Gastrocnemius medialis (tissue), 4 donors: Measurements from ENCODE around the gene NOP58. TPM values are rescaled to one million over a fixed set of nuclear protein-coding genes. Genes with fewer than 3 reads are reported as not detected.

Experiments
- ATAC-seq, 2 donors: fragments of 150-250 bp; one replicate each; pipeline ENCODE4 v1.9.1; 2016
- DNase-seq, 2 donors: peaks; one replicate each; pipeline ENCODE4 v3.0.0-alpha.2; 2019
- H3K27ac ChIP-seq, 4 donors: fragments of 200-600 bp; sonication (generic); 1 replicate in 1 of 4; 2 replicates in 3 of 4; pipeline ENCODE4 v1.5.1; 2016 to 2018; ENCODE audit warnings: mild to moderate bottlenecking in 2 of 4, moderate library complexity in 1 of 4
- H3K27me3 ChIP-seq, 3 donors: fragments of 200-600 bp; sonication (generic) in 2 of 3; 1 replicate in 1 of 3; 2 replicates in 2 of 3; pipeline versions ENCODE4 v1.5.1 to v1.6.0; 2016 to 2019; ENCODE audit warnings: mild to moderate bottlenecking in 1 of 3, moderate library complexity in 1 of 3
- H3K36me3 ChIP-seq, 2 donors: fragments of 200-600 bp; sonication (generic) in 1 of 2; one replicate each; pipeline ENCODE4 v1.5.1; 2017 to 2018
- H3K4me1 ChIP-seq, 2 donors: fragments of 200-600 bp; sonication (generic) in 1 of 2; one replicate each; pipeline ENCODE4 v1.5.1; 2016 to 2017; ENCODE audit warnings: mild to moderate bottlenecking in 2 of 2
- H3K4me3 ChIP-seq, 4 donors: fragments of 200-600 bp; sonication (generic) in 3 of 4; 1 replicate in 1 of 4; 2 replicates in 3 of 4; pipeline ENCODE4 v1.5.1; 2016 to 2019; ENCODE audit warnings: mild to moderate bottlenecking in 2 of 4
- H3K9me3 ChIP-seq, 3 donors: fragments of 200-600 bp; sonication (generic) in 2 of 3; 1 replicate in 1 of 3; 2 replicates in 2 of 3; pipeline ENCODE4 v1.5.1; 2016 to 2019
- CTCF ChIP-seq, 5 experiments: fragments of 450-650 bp in 3 of 5; fragments of 200-600 bp in 2 of 5; sonication (generic) in 2 of 5; IDR thresholded peaks in 4 of 5; conservative IDR thresholded peaks in 1 of 5; 1 replicate in 4 of 5; 2 replicates in 1 of 5; pipeline ENCODE4 v1.5.1; 2016 to 2019; ENCODE audit warnings: antibody characterized with exemption in 5 of 5, mild to moderate bottlenecking in 3 of 5, moderate library complexity in 3 of 5
- POLR2A ChIP-seq, 2 donors: fragments of 450-650 bp; IDR thresholded peaks; one replicate each; pipeline ENCODE4 v1.6.1; 2017; ENCODE audit warnings: antibody characterized with exemption in 2 of 2, mild to moderate bottlenecking in 2 of 2, moderate library complexity in 2 of 2
- in situ Hi-C, 4 donors: fragments of 200-750 bp; cut with MboI; loops; one replicate each; pipeline versions ENCODE4 v1.15.0 to v1.8.0; 2017; ENCODE audit warnings: low sequenced_read_pairs in 4 of 4
- intact Hi-C: fragments of 100-400 bp; cut with DNase I; formaldehyde crosslinking; loops from one replicate; pipeline ENCODE4 v1.15.1; 2023; ENCODE audit warnings: low total_unique reads
- total RNA-seq, 4 donors: library from RNA; depleted of rRNA; stranded (reverse); fragments of >200 nt; gene quantifications; one replicate each; pipeline versions ENCODE4 v1.1.0 to v1.2.3, GENCODE V29; 2016

Gene NOP58
- total RNA-seq, 4 donors from 2014 or later = 22.5 to 69.9 (median 31.7) TPM

- in situ Hi-C loops (no loop called here), intact Hi-C loops (no loop called here)
- no peak overlapping the region for H3K4me3 ChIP-seq
- DNase-seq = no peak
- H3K27ac ChIP-seq = no peak overlapping the region
- ATAC-seq = no peak
- TF ChIP-seq POLR2A (IDR thresholded peaks at IDR 0.05) (no peak), CTCF (IDR thresholded peaks at IDR 0.05 in 4 of 5, conservative IDR thresholded peaks at IDR 0.05 in 1 of 5) (no peak)
- peaks cover 7% of the 10 kb centered on the region in 2 donors for H3K4me1 ChIP-seq
- peaks cover 11 to 93% of the 10 kb centered on the region in 2 donors for H3K36me3 ChIP-seq
- no peaks in the 10 kb centered on the region for H3K27me3 ChIP-seq
- no peaks in the 10 kb centered on the region for H3K9me3 ChIP-seq
Observed at GRCh38 chr2:202286595-202286994, 21.0 kb downstream of the NOP58 start.

DNA sequence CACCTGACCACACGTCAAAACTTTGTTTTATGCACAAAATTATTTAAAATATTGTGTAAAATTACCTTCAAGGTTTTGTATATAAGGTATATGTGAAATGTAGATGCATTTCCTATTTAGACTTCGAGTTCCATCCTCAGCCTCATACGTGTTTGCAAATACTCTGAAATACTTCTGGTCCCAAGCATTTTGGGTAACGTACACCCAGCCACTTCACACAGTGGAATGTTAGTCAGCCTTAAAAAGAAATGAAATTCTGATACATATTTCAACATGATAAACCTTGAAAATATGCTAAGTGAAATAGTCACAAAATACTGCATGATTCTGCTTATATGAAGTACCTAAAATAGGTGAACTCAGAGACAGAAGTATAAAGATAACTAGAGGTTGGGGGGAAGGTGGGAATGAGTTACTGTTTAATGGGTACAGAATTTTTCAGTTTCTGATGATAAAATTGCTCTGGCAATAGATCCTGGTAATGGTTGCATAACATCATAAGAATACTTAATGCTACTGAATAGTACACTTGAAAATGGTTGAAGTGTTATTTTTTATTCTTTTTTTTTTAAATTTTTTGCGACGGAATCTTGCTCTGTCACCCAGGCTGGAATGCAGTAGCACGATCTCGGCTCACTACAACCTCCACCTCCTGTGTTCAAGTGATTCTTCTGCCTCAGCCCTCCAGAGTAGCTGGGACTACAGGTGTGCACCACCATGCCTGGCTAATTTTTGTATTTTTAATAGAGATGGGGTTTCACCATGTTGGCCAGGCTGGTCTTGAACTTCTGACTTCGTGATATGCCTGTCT lies 24.0 kb downstream of the NOP58 start:
- ATAC-seq = no peak
- Histone ChIP-seq H3K4me1 (no peaks in the 10 kb centered on the region), H3K9me3 (no peaks in the 10 kb centered on the region), H3K27me3 (no peaks in the 10 kb centered on the region), H3K27ac (no peak overlapping the region), H3K4me3 (no peak overlapping the region), H3K36me3 (peaks cover 5 to 96% of the 10 kb centered on the region in 2 donors)
- in situ Hi-C loops (no loop called here), intact Hi-C loops (no loop called here)
- TF ChIP-seq POLR2A (IDR thresholded peaks at IDR 0.05) = no peak
- no peak for TF ChIP-seq CTCF (IDR thresholded peaks at IDR 0.05 in 4 of 5, conservative IDR thresholded peaks at IDR 0.05 in 1 of 5)
- no peak for DNase-seq

- in situ Hi-C loops = no loop called here
Observed at GRCh38 chr2:202290316-202290715, 24.8 kb downstream of the NOP58 start.

GRCh38 chr2:202290970-202291369 lies 25.4 kb downstream of the NOP58 start:
- in situ Hi-C loops (no loop called here), intact Hi-C loops (no loop called here)
- Histone ChIP-seq H3K9me3 (no peaks in the 10 kb centered on the region), H3K36me3 (peaks cover 3 to 96% of the 10 kb centered on the region in 2 donors), H3K27me3 (no peaks in the 10 kb centered on the region), H3K4me3 (no peak overlapping the region), H3K27ac (no peak overlapping the region), H3K4me1 (no peaks in the 10 kb centered on the region)
- TF ChIP-seq POLR2A (IDR thresholded peaks at IDR 0.05) (no peak), CTCF (IDR thresholded peaks at IDR 0.05 in 4 of 5, conservative IDR thresholded peaks at IDR 0.05 in 1 of 5) (no peak)
- ATAC-seq (no peak), DNase-seq (no peak)

More at GRCh38 chr2:202290316-202290715, 24.8 kb downstream of the NOP58 start:
- ATAC-seq (no peak), DNase-seq (no peak)
- H3K27ac ChIP-seq = no peak overlapping the region
- no peaks in the 10 kb centered on the region for H3K27me3 ChIP-seq
- no peak overlapping the region for H3K4me3 ChIP-seq
- peaks cover 5 to 96% of the 10 kb centered on the region in 2 donors for H3K36me3 ChIP-seq
- no peaks in the 10 kb centered on the region for H3K9me3 ChIP-seq
- TF ChIP-seq CTCF (IDR thresholded peaks at IDR 0.05 in 4 of 5, conservative IDR thresholded peaks at IDR 0.05 in 1 of 5) (no peak), POLR2A (IDR thresholded peaks at IDR 0.05) (no peak)
- intact Hi-C loops = no loop called here
- H3K4me1 ChIP-seq = no peaks in the 10 kb centered on the region
